Diencephalon (tissue), 1 donor: Measurements from ENCODE around the gene YARS1. TPM values are rescaled to one million over a fixed set of nuclear protein-coding genes. Genes with fewer than 3 reads are reported as not detected.

Experiments
- total RNA-seq: library from RNA; depleted of rRNA; stranded (reverse); fragments of >200 nt; gene quantifications from one replicate; pipeline ENCODE4 v1.2.3, GENCODE V29; 2014

YARS1 gene
- 56.5 TPM for total RNA-seq

GRCh38 chr1:32817159-32817814 lies at the start of gene YARS1, which contains the start of gene S100PBP:
YARS1 (minus strand) TSS chr1:32817358; CDS start chr1:32817244, 114 bp downstream.
S100PBP (plus strand) TSS chr1:32817653; CDS start chr1:32826100, 8,447 bp downstream.

Other genes starting within 250 kb of the YARS1 start
- 32.3 TPM for gene ZBTB8OS, start 166.8 kb downstream of the YARS1 start, total RNA-seq
- 142 TPM for gene RBBP4, start 166.2 kb downstream of the YARS1 start, total RNA-seq
- 7.8 TPM for gene SYNC, start 114.6 kb downstream of the YARS1 start, total RNA-seq
- 59.3 TPM for gene S100PBP, start 295 bp upstream of the YARS1 start, total RNA-seq
- gene FNDC5, start 53.6 kb upstream of the YARS1 start, total RNA-seq = 30.2 TPM
- 83.5 TPM for gene HPCA, start 69.1 kb upstream of the YARS1 start, total RNA-seq
- gene TMEM54, start 84.0 kb upstream of the YARS1 start, total RNA-seq = 4.4 TPM
- 41.3 TPM for gene RNF19B, start 147.5 kb upstream of the YARS1 start, total RNA-seq
- gene AK2, start 219.5 kb upstream of the YARS1 start, total RNA-seq = 46.8 TPM